Measurements from ENCODE around the gene LRRFIP1.
"Not testable (repeated sequence)": the region's sequence is repeated elsewhere in the genome, so short reads cannot be mapped to it uniquely, and the experiment has no call there.

The LRRFIP1 gene

GRCh38 chr2:237596520-237597195 lies 30.7 kb upstream of the LRRFIP1 start:
- DNase-seq (ENCODE audit: low spot score) = no peak

- DNase-seq (ENCODE audit: low spot score) = no peak
Measured at GRCh38 chr2:237597196-237598145, 29.9 kb upstream of the LRRFIP1 start.

- DNase-seq (ENCODE audit: low spot score) = no peak
Measured at GRCh38 chr2:237598468-237599208, 28.7 kb upstream of the LRRFIP1 start.

GRCh38 chr2:237599465-237600110 lies 27.8 kb upstream of the LRRFIP1 start:
- DNase-seq (ENCODE audit: low spot score) = no peak

- DNase-seq (ENCODE audit: low spot score) = peak; percentile 55
Measured at GRCh38 chr2:237600205-237600846, 27.1 kb upstream of the LRRFIP1 start.

- DNase-seq (ENCODE audit: low spot score) = no peak
Measured at GRCh38 chr2:237601453-237602116, 25.8 kb upstream of the LRRFIP1 start.

- DNase-seq (ENCODE audit: low spot score) = no peak
Measured at GRCh38 chr2:237602409-237602808, 25.0 kb upstream of the LRRFIP1 start.

GRCh38 chr2:237603049-237603717 lies 24.2 kb upstream of the LRRFIP1 start:
- no peak for DNase-seq (ENCODE audit: low spot score)

GRCh38 chr2:237603718-237604362 lies 23.5 kb upstream of the LRRFIP1 start:
- DNase-seq (ENCODE audit: low spot score) = peak; percentile 55

GRCh38 chr2:237604391-237604790 lies 23.0 kb upstream of the LRRFIP1 start:
- no peak for DNase-seq (ENCODE audit: low spot score)

- no peak for DNase-seq (ENCODE audit: low spot score)
Measured at GRCh38 chr2:237604960-237605359, 22.4 kb upstream of the LRRFIP1 start.

GRCh38 chr2:237606522-237606921 lies 20.9 kb upstream of the LRRFIP1 start:
- DNase-seq (ENCODE audit: low spot score) = not testable (repeated sequence)

GRCh38 chr2:237612527-237613357 lies 14.6 kb upstream of the LRRFIP1 start:
- DNase-seq (ENCODE audit: low spot score) = no peak

- no peak for DNase-seq (ENCODE audit: low spot score)
Measured at GRCh38 chr2:237613679-237614078, 13.7 kb upstream of the LRRFIP1 start.

GRCh38 chr2:237614151-237614720 lies 13.2 kb upstream of the LRRFIP1 start:
- no peak for DNase-seq (ENCODE audit: low spot score)

- DNase-seq (ENCODE audit: low spot score) = no peak
Measured at GRCh38 chr2:237615631-237616249, 11.6 kb upstream of the LRRFIP1 start.

GRCh38 chr2:237616373-237616733 lies 11.0 kb upstream of the LRRFIP1 start:
- DNase-seq (ENCODE audit: low spot score) = no peak

Measured in Ammon's horn (tissue), 1 donor.